Stimulated activated CD4-positive, alpha-beta T cell treated with anti-CD3 and anti-CD28 coated beads, TNF-alpha, amount 100 ng/mL, for 1 hour (primary cell): ENCODE data around the gene XPO6.

Experiments
- DNase-seq, 3 donors: peaks; one replicate each; pipeline ENCODE4 v3.0.0-alpha.2; 2020; ENCODE audit warnings: low read depth in 3 of 3, low spot score in 1 of 3

XPO6 gene

DNA sequence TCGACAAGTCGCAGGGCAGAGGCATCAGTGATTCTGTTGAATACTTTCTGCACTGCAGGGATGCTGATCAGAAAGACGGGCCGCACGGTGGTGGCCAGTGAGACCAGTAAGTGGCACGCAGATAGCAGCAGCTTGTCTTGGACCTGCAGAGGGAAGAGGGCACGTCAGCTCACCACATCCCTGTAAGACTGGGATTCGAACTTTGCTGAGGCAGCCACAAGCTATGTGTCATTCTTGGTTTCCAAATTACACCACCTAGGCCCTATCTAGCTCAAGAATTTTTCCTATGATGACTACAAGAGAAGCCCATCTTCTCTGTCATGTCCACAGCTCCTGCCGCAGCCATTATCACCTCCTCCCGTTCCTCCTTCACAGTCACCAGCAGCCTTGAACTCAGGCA lies 98.9 kb downstream of the XPO6 start:
- DNase-seq = no peak

DNA sequence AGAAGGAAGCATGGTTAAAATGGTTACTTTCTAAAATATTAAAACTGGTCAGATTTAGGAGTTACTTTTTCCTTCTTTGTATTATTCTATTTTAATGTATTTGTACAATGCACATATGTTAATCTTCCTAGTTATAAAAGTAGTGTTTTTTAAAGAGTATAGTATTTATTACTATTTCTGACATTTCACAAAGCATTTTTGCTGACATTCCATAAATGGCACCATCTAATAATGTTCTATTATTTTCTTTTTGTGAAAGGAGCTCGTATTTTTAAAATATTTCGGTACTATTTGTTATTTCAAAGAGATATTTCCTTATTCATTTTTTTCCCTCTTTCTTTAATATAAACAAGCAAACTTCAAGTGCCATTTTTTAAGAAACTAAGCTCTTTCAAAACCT lies 100.8 kb downstream of the XPO6 start:
- DNase-seq = no peak

DNA sequence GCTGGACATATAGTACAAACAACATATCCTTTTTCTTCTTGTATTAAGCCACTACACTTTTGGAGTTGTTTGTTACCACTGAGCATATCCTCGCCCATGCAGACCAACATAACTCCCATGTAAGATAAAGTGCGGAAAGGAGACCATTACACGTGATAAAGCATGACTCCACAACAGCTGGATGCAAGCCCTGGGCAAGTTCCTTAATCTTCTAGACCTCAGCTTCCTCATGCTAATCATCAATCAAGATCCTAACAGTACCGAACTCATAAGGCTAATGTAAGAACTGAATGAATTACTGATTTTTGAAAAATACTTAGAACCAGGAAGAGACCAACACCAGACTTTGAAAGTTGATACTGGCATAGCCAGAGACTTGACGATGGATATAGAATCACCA lies 101.3 kb downstream of the XPO6 start:
- DNase-seq = no peak

GRCh38 chr16:28110074-28110473 lies 101.7 kb downstream of the XPO6 start:
- DNase-seq = no peak

DNA sequence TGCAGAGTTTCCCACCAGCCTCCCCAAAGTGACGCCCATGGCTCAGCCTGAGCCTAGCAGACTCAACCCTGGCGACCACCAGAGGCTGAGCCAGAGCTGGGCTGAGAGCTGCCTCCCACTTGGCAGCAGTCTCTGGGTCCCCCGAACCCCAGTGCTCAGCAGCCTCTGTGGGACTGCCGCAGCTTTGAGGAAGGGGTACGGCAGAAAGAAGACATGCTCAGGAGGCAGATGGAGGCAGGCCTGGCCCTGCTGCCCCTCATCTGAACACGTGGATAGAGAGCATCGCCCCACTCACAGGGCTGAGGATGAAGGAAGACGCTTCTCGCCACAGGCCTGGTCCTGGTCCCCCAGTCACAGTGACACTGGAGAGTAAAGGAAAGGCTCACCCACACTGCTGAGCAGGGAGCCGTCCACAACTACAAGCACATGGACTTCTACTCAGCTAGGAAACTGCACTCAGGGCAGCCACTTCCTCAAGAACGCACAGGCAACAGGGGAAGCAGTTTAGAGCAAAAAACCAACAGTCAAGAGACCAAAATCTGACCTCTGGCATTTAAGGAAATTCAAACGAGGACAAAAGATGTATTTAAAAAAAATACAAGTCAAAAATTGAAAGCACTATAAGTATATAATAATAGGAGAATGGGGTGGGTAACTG lies 103.0 kb downstream of the XPO6 start:
- DNase-seq = no peak

GRCh38 chr16:28107232-28107631 lies 104.5 kb downstream of the XPO6 start:
- no peak for DNase-seq

- DNase-seq = no peak
These were observed 105.1 kb downstream of the XPO6 start for GRCh38 chr16:28106467-28107215.

DNA sequence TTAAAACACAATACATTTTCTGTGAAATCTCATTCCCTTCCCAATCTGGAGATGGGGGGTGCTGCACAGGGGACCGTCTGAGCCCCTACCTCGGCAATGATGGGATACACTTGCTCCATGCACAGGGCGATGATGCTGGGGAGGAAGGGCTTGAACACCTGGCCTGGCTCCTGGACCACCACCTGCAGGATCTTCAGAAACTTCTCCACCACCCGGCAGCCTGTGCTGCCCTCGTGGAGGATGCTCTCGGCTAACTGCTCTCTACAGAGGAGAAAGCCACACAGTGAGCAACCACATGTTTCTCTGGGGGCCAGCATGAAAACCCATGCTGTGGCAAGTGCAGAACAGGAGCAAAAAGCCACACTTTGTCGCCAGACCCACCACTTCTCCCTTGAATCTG lies 105.8 kb downstream of the XPO6 start:
- no peak for DNase-seq

DNA sequence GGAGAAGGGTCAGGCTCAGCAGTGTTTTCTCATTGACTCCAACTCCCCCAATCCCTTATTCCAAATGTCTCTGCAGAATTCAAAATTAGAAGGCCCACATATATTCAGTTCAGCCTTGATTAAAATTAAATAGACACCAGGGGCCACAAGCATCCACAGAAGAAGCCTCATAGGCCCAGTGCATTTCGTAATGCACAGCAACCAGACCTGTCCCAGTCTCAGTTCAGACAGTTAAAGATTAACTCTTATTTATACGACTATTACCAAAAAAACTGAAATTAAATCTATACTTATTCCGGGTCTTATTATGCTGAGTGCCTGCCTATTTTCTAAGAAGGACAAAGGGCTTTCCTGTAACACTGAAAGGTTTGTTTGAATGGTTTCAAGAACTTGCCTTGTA lies 106.5 kb downstream of the XPO6 start:
- no peak for DNase-seq

GRCh38 chr16:28104404-28104803 lies 107.4 kb downstream of the XPO6 start:
- no peak for DNase-seq

DNA sequence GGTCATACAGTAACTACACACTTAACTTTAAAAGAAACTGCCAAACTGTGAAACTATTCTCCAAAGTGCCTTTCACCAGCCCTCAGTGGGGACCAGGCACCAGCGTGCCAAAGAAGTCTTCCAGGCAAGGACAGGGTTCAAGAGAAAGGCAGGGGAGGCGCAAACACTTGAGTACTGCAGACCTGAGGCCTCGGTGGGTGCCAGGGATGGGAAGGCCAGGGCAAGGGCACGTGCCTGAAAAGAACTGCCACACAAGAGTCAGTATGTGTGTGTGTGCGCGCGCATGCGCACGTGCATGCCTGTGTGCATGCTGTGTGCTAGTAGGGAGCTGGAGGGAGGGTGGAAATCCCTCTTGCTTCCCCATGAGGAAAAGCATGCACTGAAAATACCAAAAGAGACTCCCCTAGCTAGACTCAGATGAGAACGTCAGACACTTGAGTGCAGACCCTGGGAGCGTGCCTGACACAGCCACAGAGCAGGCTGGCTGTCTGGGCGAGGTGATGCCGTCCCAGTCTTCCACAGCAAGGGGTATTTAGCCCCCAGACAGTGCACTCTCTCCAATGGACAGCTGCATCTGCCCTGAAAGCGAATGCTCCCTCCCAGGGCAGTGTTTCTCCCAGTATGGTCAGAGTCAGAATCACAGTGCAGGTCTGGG lies 108.1 kb downstream of the XPO6 start:
- no peak for DNase-seq

DNA sequence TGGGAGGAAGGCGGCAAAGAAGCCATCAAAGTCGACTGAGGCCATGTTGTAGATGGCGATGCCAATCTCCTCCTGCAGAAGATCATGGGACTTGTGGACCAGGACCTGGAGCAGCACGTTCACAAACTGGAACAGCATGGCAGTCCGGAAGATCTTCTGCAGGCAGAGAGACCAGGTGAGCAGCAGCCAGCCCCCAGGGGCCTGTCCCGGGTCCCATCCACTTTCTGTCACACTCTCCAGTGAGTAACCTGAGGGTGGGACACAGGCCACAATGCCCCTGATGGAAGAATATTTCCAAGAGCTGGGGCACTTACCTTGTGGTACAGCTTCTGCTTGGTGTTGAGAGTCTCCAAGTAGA lies 110.3 kb downstream of the XPO6 start:
- no peak for DNase-seq

GRCh38 chr16:28100810-28101532 lies 110.8 kb downstream of the XPO6 start:
- DNase-seq = no peak

- no peak for DNase-seq
These were observed 112.5 kb downstream of the XPO6 start for GRCh38 chr16:28098959-28099945.

GRCh38 chr16:28098171-28098958 lies 113.4 kb downstream of the XPO6 start:
- DNase-seq = no peak

GRCh38 chr16:28096983-28097899 lies 114.5 kb downstream of the XPO6 start:
- DNase-seq = no peak

DNA sequence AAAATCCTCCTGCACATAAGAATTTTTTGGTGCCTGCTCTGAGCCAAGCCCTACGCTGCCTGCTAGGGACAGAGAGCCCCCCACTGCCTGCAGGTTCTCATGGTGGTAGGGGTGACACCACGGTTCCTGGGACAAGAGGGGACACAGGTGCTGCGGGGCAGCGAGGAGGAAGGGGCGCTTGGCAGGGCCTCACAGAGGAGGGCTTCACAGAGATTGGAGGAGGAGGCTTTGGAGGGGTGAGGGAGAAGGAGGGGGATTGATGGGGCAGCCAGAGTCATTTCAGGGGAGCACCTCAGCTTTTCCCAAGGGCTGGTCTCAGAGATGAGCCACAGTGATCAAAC lies 118.4 kb downstream of the XPO6 start:
- no peak for DNase-seq

GRCh38 chr16:28092721-28093384 lies 118.9 kb downstream of the XPO6 start:
- no peak for DNase-seq
